Kidney capillary endothelial cell (primary cell): Measurements from ENCODE around the gene UBR2.
"Not testable (repeated sequence)": the region's sequence is repeated elsewhere in the genome, so short reads cannot be mapped to it uniquely, and the experiment has no call there.

Experiments used
- DNase-seq: peaks from one replicate; pipeline ENCODE4 v3.0.0-alpha.2; 2018; ENCODE audit warnings: low spot score

UBR2 gene

DNA sequence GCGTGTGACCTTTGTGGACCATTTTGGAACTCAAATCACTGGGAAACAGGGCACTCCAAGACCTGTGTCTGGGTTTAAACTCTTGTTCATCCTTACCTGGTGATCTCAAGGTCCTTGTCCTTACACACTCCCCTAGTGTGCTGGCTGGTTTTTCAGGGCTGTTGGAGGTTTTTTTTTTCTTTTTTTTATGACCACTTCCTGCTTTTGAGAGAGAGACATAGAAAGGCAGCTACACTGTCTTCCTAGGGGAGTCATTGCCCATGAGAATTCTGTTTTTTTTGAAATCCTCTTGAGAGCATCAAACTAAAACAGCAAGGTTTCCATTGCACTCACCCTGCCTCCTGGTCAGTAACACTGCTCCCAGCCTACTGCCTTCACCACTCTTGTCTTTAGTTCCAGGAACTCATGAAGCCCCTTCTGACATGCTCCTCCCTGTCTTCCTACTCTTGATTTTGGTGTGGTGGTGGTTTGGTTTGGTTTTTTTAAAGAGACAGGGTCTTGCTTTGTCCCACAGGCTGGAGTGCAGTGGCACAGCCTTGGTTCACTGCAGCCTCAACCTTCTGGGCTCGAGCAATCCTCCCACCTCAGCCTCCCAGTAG lies 130.0 kb downstream of the UBR2 start:
- DNase-seq, result no peak

GRCh38 chr6:42694586-42694985 lies 130.8 kb downstream of the UBR2 start:
- no peak for DNase-seq

DNA sequence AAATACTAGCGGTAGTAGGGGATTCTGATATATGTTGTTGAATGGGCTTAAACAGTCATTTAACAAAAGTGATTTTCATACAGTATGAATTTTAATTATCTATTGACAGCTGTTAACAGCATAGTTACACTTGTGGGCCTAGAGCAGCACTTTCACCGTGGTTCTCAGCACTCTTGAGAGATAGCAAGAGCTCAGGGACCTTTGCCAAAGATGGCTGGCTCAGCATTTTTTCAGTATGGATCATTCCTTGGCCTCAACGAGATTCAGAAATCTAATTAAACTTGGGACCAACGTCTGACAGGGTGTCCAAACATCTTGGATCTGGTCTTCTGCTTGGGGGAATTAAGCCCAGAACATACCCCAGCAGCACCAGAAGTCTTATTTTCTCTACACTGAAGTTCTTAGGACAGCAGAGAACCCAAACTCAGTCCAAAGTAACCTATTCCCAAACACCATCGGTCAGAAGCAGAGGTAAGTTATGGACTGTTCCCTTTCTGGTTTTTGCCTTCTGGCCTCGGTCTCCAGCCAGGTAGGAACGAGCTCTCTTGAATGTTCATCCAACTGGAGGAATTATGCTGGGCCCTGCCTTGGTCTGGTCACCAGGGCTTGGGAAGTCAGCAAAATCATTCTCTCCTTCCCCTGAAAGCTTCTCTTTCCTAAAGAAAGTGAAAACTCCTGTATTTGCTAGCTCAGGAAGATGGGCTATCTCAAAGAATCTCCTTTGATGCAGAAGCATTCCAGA lies 132.9 kb downstream of the UBR2 start:
- no peak for DNase-seq

DNA sequence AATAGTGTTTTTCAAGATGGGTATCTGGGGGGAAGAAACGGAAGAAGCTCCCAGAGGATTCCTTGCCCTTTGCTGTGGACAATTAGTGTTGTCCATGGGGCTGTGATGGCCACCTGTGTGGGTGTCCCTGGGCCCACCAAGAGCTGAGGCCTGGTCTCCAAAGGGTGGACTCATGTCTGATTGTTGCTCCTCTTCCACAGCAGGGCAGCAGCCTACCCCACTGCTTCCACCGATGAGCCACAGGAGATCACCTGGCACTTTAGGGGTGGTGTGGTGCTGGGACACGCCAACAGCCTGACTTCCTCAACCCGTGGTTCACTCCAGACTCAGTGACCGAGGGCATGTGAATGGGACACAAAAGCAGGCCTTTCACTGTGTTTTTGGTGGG lies 133.4 kb downstream of the UBR2 start:
- DNase-seq, result no peak

- no peak for DNase-seq
Measured at GRCh38 chr6:42698217-42698616, 134.4 kb downstream of the UBR2 start.

- peak; percentile 74 for DNase-seq
Measured at GRCh38 chr6:42702200-42702599, 138.4 kb downstream of the UBR2 start.

DNA sequence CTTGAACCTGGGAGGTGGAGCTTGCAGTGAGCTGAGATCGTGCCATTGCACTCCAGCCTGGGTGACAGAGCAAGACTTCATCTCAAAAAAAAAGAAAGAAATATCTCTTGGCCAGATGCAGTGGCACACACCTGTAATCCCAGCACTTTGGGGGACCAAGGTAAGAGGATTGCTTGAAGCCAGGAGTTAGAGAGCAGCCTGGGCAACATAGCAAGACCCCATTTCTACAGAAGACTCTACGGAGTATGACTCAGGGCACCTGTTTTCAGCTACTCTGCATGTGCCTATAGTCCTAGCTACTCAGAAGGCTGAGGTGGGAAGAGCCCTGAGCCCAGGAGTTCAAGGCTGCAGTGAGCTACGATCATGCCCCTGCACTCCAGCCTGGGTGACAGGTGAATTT lies 139.0 kb downstream of the UBR2 start:
- DNase-seq, result not testable (repeated sequence)

DNA sequence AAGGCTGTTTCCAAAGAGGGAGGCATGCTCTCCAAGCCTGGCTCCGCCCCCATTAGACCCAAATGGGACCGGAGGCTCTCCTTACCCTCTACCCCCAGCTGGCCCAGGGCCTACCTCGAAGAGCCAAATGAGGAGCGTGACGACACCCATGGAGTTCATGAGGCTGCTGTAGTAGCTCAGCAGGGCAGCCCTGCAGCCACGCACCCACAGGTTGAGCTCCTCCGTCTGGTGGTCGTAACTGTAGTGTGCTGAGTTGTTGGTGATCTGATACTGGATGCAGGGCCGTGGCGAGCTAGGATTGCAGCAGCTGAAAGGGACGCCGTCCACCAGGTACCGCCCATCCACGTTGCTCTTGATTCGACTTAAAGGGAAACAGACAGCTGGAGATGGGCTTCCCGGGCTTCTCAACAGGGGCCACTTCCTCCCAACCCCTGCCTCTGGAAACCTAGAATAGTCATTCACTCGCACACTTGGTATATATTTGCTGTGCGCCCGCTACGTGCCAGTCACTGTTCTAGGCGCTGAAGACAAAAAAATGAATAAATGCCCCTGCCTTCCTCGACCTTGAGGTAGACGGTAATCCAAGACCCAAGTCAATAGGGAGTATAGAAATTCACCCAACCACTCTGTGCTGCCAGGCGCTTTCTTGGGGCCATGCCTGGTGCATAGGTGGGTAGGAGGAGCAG lies 140.6 kb downstream of the UBR2 start:
- no peak for DNase-seq

GRCh38 chr6:42704937-42705374 lies 141.1 kb downstream of the UBR2 start:
- DNase-seq, result no peak

DNA sequence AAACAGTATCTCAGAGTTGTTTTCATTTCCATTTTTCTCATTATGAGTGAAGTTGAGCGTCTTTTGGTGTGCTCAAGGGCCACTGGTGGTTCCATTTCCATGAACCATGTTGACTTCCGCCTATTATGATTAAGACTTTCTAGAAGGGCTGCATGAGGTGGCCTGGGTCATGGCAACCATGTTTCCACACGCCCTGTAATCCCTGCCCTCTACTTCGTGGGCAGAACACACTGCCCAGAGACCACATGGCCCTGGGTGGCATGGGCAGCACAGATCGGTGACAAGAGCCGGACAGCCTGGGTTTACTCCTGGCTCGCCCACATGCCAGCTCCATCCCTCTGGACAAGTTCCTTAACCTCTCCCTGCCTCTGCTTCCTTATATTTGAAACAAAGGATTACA lies 143.8 kb downstream of the UBR2 start:
- DNase-seq, result no peak

- no peak for DNase-seq
Measured at GRCh38 chr6:42708096-42708495, 144.3 kb downstream of the UBR2 start.

DNA sequence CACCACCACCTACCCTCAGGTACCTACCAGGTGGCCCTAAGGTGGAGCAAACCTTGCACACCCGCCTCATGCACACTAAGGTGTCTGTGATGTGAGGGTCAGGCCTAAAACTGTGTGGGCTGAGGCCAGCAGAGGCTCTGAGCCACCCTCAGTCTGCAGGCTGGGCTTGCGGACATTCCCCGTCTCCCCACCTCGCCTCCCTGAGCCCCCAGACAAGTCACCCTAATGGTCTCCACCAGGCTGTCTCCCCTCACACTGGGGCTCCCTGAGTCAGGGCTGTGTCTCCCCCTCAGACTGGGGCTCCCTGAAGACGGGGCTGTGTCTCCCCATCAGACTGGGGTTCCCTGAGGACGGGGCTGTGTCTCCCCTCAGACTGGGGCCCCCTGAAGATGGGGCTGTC lies 146.0 kb downstream of the UBR2 start:
- DNase-seq, result no peak

DNA sequence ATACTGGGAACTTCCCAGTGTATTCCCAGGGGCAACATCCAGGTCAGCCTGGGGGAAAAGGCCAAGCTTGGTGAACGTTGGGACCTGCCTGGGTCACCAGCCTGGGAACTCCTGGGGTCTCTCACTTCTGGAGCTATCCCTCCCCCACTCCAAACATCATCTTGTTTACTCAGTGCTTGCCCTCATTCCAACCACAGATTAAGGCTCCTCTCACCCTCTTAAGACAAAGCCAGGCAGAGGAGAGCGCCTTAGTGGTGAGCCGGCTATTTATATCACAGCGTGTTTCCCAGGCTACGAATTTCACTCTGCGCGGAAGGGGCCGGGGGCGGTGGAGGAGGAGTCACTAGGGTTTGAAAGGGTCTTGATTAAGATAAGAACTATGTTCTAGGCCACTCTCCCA lies 146.5 kb downstream of the UBR2 start:
- DNase-seq, result no peak

GRCh38 chr6:42711930-42712329 lies 148.1 kb downstream of the UBR2 start:
- DNase-seq, result no peak

DNA sequence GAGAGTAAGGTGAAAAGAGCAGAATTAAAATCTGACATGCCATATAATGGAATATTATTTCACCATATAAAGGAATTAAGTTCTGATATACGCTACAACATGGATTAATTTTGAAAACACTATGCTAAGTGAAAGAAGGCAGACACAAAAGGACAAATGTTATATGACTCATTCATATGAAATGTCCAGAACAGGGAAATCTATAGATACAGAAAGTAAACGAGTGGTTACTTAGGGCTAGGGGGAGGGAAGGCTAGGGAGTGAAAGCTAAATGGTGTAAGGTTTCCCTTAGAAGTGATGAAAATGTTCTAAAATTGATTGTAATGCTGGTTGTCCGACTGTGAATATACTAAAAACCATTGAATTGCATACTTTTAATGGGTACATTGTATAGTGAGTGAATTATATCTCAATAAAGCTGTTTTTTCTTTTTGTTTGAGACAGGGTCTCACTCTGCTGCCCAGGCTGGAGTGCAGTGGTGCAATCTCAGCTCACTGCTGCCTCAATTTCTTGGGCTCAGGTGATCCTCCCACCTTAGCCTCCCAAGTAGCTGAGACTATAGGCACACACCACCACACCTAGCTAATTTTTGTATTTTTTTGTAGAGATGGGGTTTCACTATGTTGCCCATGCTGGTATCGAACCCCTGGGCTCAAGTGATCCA lies 150.4 kb downstream of the UBR2 start:
- DNase-seq, result no peak

- DNase-seq, result no peak
Measured at GRCh38 chr6:42715871-42716270, 152.0 kb downstream of the UBR2 start.

DNA sequence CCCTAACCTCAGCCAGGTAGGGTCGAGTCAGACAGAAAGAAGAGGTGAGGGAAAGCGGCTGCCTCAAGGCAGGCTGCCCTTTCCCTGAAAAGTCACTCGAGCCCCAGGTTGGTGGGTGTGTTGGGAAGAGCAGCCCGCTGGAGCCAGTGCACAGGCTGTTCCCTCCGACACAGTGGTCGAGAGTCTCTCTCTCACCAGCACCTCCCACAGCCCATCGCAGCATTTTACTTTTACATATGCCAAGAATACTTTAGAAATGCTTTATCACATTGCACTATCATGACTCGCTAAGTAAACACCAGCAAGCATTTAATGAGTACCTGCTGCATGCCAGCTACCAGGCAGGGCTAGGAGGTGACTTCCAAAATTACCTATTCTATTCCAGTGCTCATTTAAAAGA lies 156.9 kb downstream of the UBR2 start:
- no peak for DNase-seq

DNA sequence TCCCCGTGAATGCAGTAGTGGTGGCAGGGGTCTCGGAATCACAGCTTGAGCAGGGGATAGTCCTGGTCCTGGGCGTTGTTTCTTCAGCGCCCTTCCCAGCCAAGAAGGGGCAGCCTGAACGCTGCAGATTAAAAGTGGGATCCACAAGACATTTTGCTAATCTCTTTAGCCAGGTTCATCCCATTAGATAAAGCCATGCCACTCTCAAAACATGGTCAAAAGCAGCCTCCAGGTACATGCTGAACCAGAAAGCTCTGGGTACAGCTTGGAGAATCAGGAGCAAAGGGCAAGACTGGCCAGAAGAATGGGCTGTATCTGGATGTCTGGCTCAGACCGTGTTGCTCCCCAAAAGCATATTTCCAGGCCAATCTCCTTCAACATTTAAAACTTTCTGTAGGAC lies 158.7 kb downstream of the UBR2 start, which contains the start of gene PRPH2:
TSS of gene PRPH2 (minus strand) at position 101 of the 400 bp plus-strand sequence. CDS start 263 bp downstream, outside the sequence.
- no peak for DNase-seq

DNA sequence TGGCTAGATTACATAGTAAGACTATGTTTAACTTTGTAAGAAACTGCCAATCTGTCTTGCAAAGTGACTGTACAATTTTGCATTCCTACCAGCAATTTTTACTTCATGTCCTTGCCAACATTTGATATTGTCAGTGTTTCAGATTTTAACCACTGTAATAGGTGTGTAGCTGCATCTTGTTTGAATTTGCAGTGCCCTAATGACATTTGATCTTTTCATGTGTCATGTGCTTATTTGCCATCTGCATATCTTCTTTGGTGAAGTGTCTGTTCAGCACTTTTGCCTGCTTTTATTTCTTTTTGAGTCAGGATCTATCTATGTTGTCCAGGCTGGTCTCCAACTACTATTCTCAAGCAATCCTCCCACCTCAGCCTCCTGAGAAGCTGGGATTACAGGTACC lies 161.0 kb downstream of the UBR2 start:
- DNase-seq, result no peak

DNA sequence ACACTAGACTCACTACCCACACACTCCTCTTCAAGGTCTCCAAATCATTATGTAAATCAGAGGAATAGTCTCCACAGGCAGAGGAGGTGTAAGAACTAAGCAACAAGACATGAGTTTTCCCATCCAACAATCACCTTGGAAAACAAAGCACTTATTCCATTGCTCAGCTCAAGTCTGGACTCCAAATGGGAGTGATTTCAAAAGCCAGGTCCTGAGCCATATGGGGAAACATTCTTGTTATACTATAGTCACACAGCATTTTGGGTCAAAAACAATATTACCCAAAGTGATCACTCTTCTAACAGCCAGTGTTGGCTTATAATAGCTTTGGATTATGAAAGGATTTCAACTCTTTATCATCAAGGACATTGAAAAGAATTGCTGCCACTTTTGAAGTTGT lies 162.2 kb downstream of the UBR2 start:
- DNase-seq, result no peak

DNA sequence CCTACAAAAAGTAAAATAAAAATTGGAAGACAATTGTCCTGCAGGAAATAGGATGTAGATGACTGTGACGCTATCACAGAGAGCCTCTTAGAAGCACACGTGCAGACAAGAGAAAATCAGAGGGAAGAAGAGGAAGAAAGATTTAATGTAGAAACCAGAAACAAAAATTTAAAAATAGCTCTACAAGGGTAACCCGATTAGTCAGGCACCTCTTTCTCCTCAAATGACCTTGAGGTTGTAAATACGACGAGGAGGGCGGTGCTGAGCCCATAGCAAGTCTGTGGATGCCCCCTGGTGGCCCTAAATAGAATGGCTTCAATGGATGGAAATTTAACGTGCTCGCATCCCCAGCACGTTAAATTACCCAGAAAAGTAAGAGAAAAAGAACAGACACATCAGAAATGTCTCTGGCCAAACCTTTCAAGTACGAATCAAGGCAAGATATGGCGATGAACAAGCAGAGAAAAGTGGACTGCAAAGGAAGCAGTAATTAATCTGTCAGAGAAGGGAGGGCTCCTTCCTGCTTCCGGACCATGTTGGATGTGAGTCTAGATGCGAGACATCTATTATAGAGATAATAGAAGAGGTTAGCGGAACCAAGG lies 162.8 kb downstream of the UBR2 start:
- DNase-seq, result peak; percentile 81

- DNase-seq, result peak; percentile 54
Measured at GRCh38 chr6:42727087-42727611, 163.3 kb downstream of the UBR2 start.
